ENCODE results near the gene ANXA6.

DNA sequence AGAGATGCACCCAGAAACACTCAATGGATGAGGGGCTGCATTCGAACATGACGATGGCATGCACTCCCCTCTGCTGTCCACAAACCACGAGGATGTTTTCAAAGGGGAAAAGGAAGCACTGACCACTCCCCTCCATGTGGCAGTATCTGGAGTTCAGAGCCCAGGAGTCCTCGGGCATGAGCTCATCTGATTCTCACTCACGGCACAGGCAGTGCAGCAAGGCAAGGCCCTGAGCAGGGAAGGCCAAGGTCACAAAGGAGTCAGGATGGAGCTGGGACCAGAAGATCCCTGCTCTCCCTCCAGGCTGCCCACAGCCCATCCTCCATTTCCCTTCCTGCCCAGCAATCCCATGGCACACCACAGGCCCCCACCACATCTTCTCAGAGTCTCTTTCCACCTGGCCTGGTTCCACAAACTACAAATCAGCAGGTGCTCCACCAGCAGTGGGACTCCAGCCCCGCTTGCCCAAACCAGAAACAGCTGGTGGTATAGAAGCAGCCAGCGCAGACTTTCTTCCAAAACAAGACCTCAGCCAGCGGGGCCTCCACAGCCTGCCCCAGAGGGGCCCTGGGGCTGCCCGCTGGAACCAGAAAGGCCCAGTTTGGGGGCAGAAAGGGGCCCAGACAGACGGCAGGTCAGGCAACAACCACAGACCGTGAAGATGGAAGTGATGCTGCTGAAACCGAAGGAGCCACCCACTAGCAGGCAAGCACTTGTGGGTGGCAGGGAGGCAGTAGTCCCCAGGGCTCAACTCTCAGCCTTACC, 89.0 kb downstream of the ANXA6 start:
- TF ChIP-seq, protein P1, sequence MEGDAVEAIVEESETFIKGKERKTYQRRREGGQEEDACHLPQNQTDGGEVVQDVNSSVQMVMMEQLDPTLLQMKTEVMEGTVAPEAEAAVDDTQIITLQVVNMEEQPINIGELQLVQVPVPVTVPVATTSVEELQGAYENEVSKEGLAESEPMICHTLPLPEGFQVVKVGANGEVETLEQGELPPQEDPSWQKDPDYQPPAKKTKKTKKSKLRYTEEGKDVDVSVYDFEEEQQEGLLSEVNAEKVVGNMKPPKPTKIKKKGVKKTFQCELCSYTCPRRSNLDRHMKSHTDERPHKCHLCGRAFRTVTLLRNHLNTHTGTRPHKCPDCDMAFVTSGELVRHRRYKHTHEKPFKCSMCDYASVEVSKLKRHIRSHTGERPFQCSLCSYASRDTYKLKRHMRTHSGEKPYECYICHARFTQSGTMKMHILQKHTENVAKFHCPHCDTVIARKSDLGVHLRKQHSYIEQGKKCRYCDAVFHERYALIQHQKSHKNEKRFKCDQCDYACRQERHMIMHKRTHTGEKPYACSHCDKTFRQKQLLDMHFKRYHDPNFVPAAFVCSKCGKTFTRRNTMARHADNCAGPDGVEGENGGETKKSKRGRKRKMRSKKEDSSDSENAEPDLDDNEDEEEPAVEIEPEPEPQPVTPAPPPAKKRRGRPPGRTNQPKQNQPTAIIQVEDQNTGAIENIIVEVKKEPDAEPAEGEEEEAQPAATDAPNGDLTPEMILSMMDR (IDR thresholded peaks at IDR 0.05) = no peak
- no peak for TF ChIP-seq POLR2A (IDR thresholded peaks at IDR 0.05)

All from esophagus squamous epithelium (tissue), 4 donors.